Measurements from ENCODE around the gene XYLB. TPM values are rescaled to one million over a fixed set of nuclear protein-coding genes. Genes with fewer than 3 reads are reported as not detected.

Gene XYLB
- polyA plus RNA-seq, 3 donors = 8.8 to 10.4 (median 8.8) TPM

GRCh38 chr3:38453075-38453912, 106.7 kb downstream of the XYLB start, which contains the start of gene ACVR2B:
Gene ACVR2B (plus strand): TSS chr3:38453890. CDS start chr3:38454323, 433 bp downstream.
- DNase-seq (ENCODE audit: low read depth in 3 of 3, low spot score in 2 of 3) = peak in 2 of 3 donors; percentile 45 to 72

- no peak for DNase-seq (ENCODE audit: low read depth in 3 of 3, low spot score in 2 of 3)
Observed at GRCh38 chr3:38453913-38454177, 107.3 kb downstream of the XYLB start.

GRCh38 chr3:38454178-38454883, 107.7 kb downstream of the XYLB start:
- DNase-seq (ENCODE audit: low read depth in 3 of 3, low spot score in 2 of 3) = no peak

- peak in 1 of 3 donors; percentile 72 for DNase-seq (ENCODE audit: low read depth in 3 of 3, low spot score in 2 of 3)
Observed at GRCh38 chr3:38454884-38455638, 108.5 kb downstream of the XYLB start.

GRCh38 chr3:38455639-38456430, 109.2 kb downstream of the XYLB start:
- no peak for DNase-seq (ENCODE audit: low read depth in 3 of 3, low spot score in 2 of 3)

GRCh38 chr3:38457111-38458003, 110.8 kb downstream of the XYLB start:
- no peak for DNase-seq (ENCODE audit: low read depth in 3 of 3, low spot score in 2 of 3)

GRCh38 chr3:38458796-38459498, 112.4 kb downstream of the XYLB start:
- DNase-seq (ENCODE audit: low read depth in 3 of 3, low spot score in 2 of 3) = peak in 1 of 3 donors; percentile 36

- no peak for DNase-seq (ENCODE audit: low read depth in 3 of 3, low spot score in 2 of 3)
Observed at GRCh38 chr3:38459499-38460048, 113.0 kb downstream of the XYLB start.

GRCh38 chr3:38460377-38461270, 114.0 kb downstream of the XYLB start:
- no peak for DNase-seq (ENCODE audit: low read depth in 3 of 3, low spot score in 2 of 3)

Other genes with a start within 250 kb of the XYLB start
- 100 to 1,000 TPM; 121 to 145 (median 144) TPM for gene ACAA1, start 209.7 kb upstream of the XYLB start, polyA plus RNA-seq (ENCODE audit: insufficient read length in 3 of 3)
- gene MYD88, start 208.1 kb upstream of the XYLB start, polyA plus RNA-seq (ENCODE audit: insufficient read length in 3 of 3) = 10 to 100 TPM; 27.9 to 30.0 (median 28.8) TPM
- 10 to 100 TPM; 45.4 to 51.2 (median 47.7) TPM for gene OXSR1, start 181.2 kb upstream of the XYLB start, polyA plus RNA-seq (ENCODE audit: insufficient read length in 3 of 3)
- 1 to 10 TPM; 1.7 to 3.4 (median 2.4) TPM for gene SLC22A13, start 81.0 kb upstream of the XYLB start, polyA plus RNA-seq (ENCODE audit: insufficient read length in 3 of 3)
- gene SLC22A14, start 64.5 kb upstream of the XYLB start, polyA plus RNA-seq (ENCODE audit: insufficient read length in 3 of 3) = under 1 TPM; 0.30 to 0.44 (median 0.37) TPM
- 10 to 100 TPM; 15.4 to 16.9 (median 15.7) TPM for gene ACVR2B, start 107.1 kb downstream of the XYLB start, polyA plus RNA-seq (ENCODE audit: insufficient read length in 3 of 3)
- 10 to 100 TPM; 11.4 to 16.0 (median 11.5) TPM for gene EXOG, start 149.6 kb downstream of the XYLB start, polyA plus RNA-seq (ENCODE audit: insufficient read length in 3 of 3)

Measured in right renal cortex interstitium (tissue), 3 donors.